ENCODE measurements around the gene WDR53.
A peak's percentile ranks its signal among the peaks of the same experiment; 100 is the strongest.
"Not testable (repeated sequence)": the region's sequence is repeated elsewhere in the genome, so short reads cannot be mapped to it uniquely, and the experiment has no call there.

WDR53 gene

DNA sequence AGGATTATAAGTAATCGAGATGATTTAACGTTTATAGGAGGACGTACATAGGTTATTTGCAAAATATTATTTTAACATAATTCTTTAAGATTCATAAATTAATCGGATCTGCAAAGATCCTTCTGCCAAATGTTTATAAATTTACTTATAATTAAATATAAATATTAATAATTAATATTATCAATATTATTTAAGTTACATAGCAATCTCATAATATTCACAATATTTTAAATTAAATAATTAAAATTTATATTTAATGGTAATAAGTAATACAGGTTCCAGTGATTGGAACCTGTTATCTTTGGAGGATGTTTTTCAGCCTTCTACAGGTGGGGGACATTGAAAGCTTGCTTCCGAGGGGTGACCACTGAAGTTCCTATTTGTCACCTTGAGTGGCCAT lies 16.1 kb downstream of the WDR53 start:
- Histone ChIP-seq H3K36me3 (replicated peaks; ENCODE audit: insufficient read depth, low read length) (no peaks in the 10 kb centered on the region), H3F3A (ENCODE audit: insufficient read depth, low read length) (no peaks in the 10 kb centered on the region), H4K20me1 (ENCODE audit: insufficient read depth, low read length) (no peaks in the 10 kb centered on the region), H3K27ac (ENCODE audit: low read length) (no peak overlapping the region), H3K9me2 (replicated peaks; ENCODE audit: insufficient read depth, low read length) (no peaks in the 10 kb centered on the region), H3K9me3 (replicated peaks; ENCODE audit: insufficient read depth, low read length) (no peaks in the 10 kb centered on the region), H3K79me2 (ENCODE audit: low read length) (no peaks in the 10 kb centered on the region), H3K9ac (ENCODE audit: low read length) (no peak overlapping the region), H3K4me2 (ENCODE audit: low read depth, low read length) (no peak overlapping the region), H2AFZ (ENCODE audit: low read length) (no peak overlapping the region), H3K27me3 (replicated peaks; ENCODE audit: insufficient read depth, low read length) (no peaks in the 10 kb centered on the region), H3K4me1 (ENCODE audit: low read length) (no peaks in the 10 kb centered on the region), H3K4me3 (ENCODE audit: low read length) (no peak overlapping the region)
- DNase-seq, result no peak
- TF ChIP-seq EZH2phosphoT487 (IDR thresholded peaks at IDR 0.05; ENCODE audit: low read length), result no peak
- TF ChIP-seq CTCF (IDR thresholded peaks at IDR 0.05; ENCODE audit: low read length), result no peak
- no peak for TF ChIP-seq EZH2 (optimal IDR thresholded peaks at IDR 0.05; ENCODE audit: low read depth, low read length)

DNA sequence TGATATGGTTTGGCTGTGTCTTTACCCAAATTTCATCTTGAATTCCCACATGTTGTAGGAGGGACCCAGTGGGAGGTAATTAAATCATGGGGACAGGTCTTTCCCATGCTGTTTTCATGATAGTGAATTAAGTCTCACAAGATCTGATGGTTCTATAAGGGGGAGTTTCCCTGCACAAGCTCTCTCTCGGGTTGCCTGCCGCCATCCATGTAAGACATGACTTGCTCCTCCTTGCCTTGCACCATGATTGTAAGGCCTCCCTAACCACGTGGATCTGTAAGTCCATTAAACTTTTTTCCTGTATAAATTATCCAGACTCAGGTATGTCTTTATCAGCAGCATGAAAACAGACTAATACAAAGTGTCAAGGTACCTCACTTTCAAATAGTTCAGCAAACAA lies 18.2 kb downstream of the WDR53 start:
- not testable (repeated sequence) for H4K20me1 ChIP-seq (ENCODE audit: insufficient read depth, low read length); H3K9me2 ChIP-seq (replicated peaks; ENCODE audit: insufficient read depth, low read length); H3K27ac ChIP-seq (ENCODE audit: low read length); H3F3A ChIP-seq (ENCODE audit: insufficient read depth, low read length); H3K4me3 ChIP-seq (ENCODE audit: low read length); H2AFZ ChIP-seq (ENCODE audit: low read length); H3K9me3 ChIP-seq (replicated peaks; ENCODE audit: insufficient read depth, low read length); H3K79me2 ChIP-seq (ENCODE audit: low read length); H3K27me3 ChIP-seq (replicated peaks; ENCODE audit: insufficient read depth, low read length); H3K9ac ChIP-seq (ENCODE audit: low read length); H3K4me2 ChIP-seq (ENCODE audit: low read depth, low read length); H3K4me1 ChIP-seq (ENCODE audit: low read length); DNase-seq; H3K36me3 ChIP-seq (replicated peaks; ENCODE audit: insufficient read depth, low read length)

GRCh38 chr3:196549312-196549711 lies 19.0 kb downstream of the WDR53 start:
- not testable (repeated sequence) for H3K4me3 ChIP-seq (ENCODE audit: low read length); DNase-seq; H3K27me3 ChIP-seq (replicated peaks; ENCODE audit: insufficient read depth, low read length); H3F3A ChIP-seq (ENCODE audit: insufficient read depth, low read length); H3K9me2 ChIP-seq (replicated peaks; ENCODE audit: insufficient read depth, low read length); H3K4me1 ChIP-seq (ENCODE audit: low read length); H3K9ac ChIP-seq (ENCODE audit: low read length); H3K4me2 ChIP-seq (ENCODE audit: low read depth, low read length); H3K36me3 ChIP-seq (replicated peaks; ENCODE audit: insufficient read depth, low read length); H3K79me2 ChIP-seq (ENCODE audit: low read length); H3K9me3 ChIP-seq (replicated peaks; ENCODE audit: insufficient read depth, low read length); H3K27ac ChIP-seq (ENCODE audit: low read length); H2AFZ ChIP-seq (ENCODE audit: low read length); H4K20me1 ChIP-seq (ENCODE audit: insufficient read depth, low read length)

- Histone ChIP-seq H3K4me1 (ENCODE audit: low read length) (no peaks in the 10 kb centered on the region), H3K27ac (ENCODE audit: low read length) (no peak overlapping the region), H3F3A (ENCODE audit: insufficient read depth, low read length) (no peaks in the 10 kb centered on the region), H3K4me3 (ENCODE audit: low read length) (no peak overlapping the region), H3K27me3 (replicated peaks; ENCODE audit: insufficient read depth, low read length) (no peaks in the 10 kb centered on the region), H3K9me2 (replicated peaks; ENCODE audit: insufficient read depth, low read length) (no peaks in the 10 kb centered on the region), H3K79me2 (ENCODE audit: low read length) (no peaks in the 10 kb centered on the region), H3K4me2 (ENCODE audit: low read depth, low read length) (no peak overlapping the region), H2AFZ (ENCODE audit: low read length) (no peak overlapping the region), H4K20me1 (ENCODE audit: insufficient read depth, low read length) (no peaks in the 10 kb centered on the region), H3K9me3 (replicated peaks; ENCODE audit: insufficient read depth, low read length) (no peaks in the 10 kb centered on the region), H3K36me3 (replicated peaks; ENCODE audit: insufficient read depth, low read length) (no peaks in the 10 kb centered on the region), H3K9ac (ENCODE audit: low read length) (no peak overlapping the region)
- DNase-seq, result no peak
- TF ChIP-seq CTCF (IDR thresholded peaks at IDR 0.05; ENCODE audit: low read length), result 0 out of 2 replicates have a peak, but pooled peaks have one; percentile 3
- no peak for TF ChIP-seq EZH2phosphoT487 (IDR thresholded peaks at IDR 0.05; ENCODE audit: low read length)
- no peak for TF ChIP-seq EZH2 (optimal IDR thresholded peaks at IDR 0.05; ENCODE audit: low read depth, low read length)
These were observed 21.3 kb downstream of the WDR53 start for GRCh38 chr3:196547067-196547466.

Data from MM.1S (cell line).